Activated naive CD4-positive, alpha-beta T cell treated with anti-CD3 and anti-CD28 coated beads, Interleukin-2, amount 50 U/mL, for 16 hours (primary cell): ENCODE results near the gene PELO.
"Not testable (repeated sequence)": the region's sequence is repeated elsewhere in the genome, so short reads cannot be mapped to it uniquely, and the experiment has no call there.

Experiments
- DNase-seq: peaks from one replicate; pipeline ENCODE4 v3.0.0-alpha.2; 2020

PELO gene

GRCh38 chr5:52787600-52788504, at the start of gene PELO, which contains the start of gene ITGA1:
Gene PELO (plus strand): TSS chr5:52787916. CDS start chr5:52800395, 12,479 bp downstream.
Gene ITGA1 (plus strand): TSS chr5:52787916. CDS start chr5:52788354, 438 bp downstream.
- DNase-seq = peak; percentile 53

- no peak for DNase-seq
These were observed 49.6 kb upstream of the PELO start for GRCh38 chr5:52738095-52738506.

GRCh38 chr5:52740007-52740406, 47.7 kb upstream of the PELO start:
- no peak for DNase-seq

GRCh38 chr5:52743012-52743411, 44.7 kb upstream of the PELO start:
- DNase-seq = no peak

- DNase-seq = no peak
These were observed 44.2 kb upstream of the PELO start for GRCh38 chr5:52743529-52743928.

- peak; percentile 33 for DNase-seq
These were observed 43.7 kb upstream of the PELO start for GRCh38 chr5:52743970-52744369.

GRCh38 chr5:52744867-52745458, 42.8 kb upstream of the PELO start:
- not testable (repeated sequence) for DNase-seq

- DNase-seq = no peak
These were observed 41.2 kb upstream of the PELO start for GRCh38 chr5:52746539-52746938.

- DNase-seq = no peak
These were observed 39.1 kb upstream of the PELO start for GRCh38 chr5:52748590-52748989.

GRCh38 chr5:52749666-52750065, 38.0 kb upstream of the PELO start:
- no peak for DNase-seq

GRCh38 chr5:52751137-52751536, 36.6 kb upstream of the PELO start:
- DNase-seq = no peak

GRCh38 chr5:52754051-52754450, 33.7 kb upstream of the PELO start:
- no peak for DNase-seq

GRCh38 chr5:52757527-52757926, 30.2 kb upstream of the PELO start:
- DNase-seq = no peak

- no peak for DNase-seq
These were observed 29.7 kb upstream of the PELO start for GRCh38 chr5:52758014-52758413.

GRCh38 chr5:52759331-52759730, 28.4 kb upstream of the PELO start:
- DNase-seq = no peak

GRCh38 chr5:52760695-52761366, 26.9 kb upstream of the PELO start:
- peak; percentile 41 for DNase-seq

- DNase-seq = no peak
These were observed 20.4 kb upstream of the PELO start for GRCh38 chr5:52767217-52767743.

GRCh38 chr5:52767766-52768480, 19.8 kb upstream of the PELO start:
- no peak for DNase-seq

- DNase-seq = no peak
These were observed 18.7 kb upstream of the PELO start for GRCh38 chr5:52769061-52769460.

GRCh38 chr5:52770287-52770939, 17.3 kb upstream of the PELO start:
- DNase-seq = no peak

- DNase-seq = peak; percentile 54
These were observed 16.2 kb upstream of the PELO start for GRCh38 chr5:52771343-52772039.
